HG02798 (cell line): ENCODE results near the gene PSEN2.
A peak's percentile ranks its signal among the peaks of the same experiment; 100 is the strongest.
"Not testable (repeated sequence)": the region's sequence is repeated elsewhere in the genome, so short reads cannot be mapped to it uniquely, and the experiment has no call there.

Experiments used
- ATAC-seq: cut with Tn5 transposase; IDR thresholded peaks from one replicate; pipeline ENCODE4 v1.9.1; 2021; ENCODE audit warnings: mild to moderate bottlenecking; ENCODE audit not compliant: unreplicated experiment, poor library complexity

The PSEN2 gene

GRCh38 chr1:226908913-226909312, 38.5 kb downstream of the PSEN2 start:
- no peak for ATAC-seq

DNA sequence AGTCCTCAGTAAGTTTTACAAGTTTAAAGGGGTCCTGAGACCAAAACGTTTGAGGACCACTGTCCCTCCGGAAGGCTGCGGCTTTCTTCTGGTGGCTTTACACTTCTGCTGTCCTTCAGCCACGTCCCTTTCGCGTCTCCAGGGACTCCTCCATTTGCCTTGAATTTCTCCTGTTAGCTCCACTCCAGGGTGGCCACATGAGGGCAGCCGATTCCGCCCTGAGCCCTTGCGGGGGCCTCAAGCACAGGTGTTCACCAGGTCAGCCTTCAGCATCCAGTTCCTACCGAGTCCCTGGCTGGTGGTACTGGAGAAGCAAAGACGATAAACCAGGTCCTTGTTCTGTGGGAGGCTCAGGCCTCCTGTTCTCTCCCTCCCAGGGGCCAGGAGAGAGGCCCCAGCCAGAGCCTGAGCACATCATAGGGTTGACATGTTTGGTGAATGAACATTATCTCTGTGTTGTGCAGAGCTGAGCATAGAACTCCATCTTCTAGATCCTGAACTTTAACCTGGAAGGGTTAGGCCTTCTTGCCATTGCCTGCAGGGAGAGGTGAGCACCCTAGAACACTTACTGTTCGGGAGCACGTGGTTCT, 42.3 kb downstream of the PSEN2 start:
- ATAC-seq, result peak; percentile 59

GRCh38 chr1:226915672-226915995, 45.2 kb downstream of the PSEN2 start:
- no peak for ATAC-seq

GRCh38 chr1:226916497-226916896, 46.1 kb downstream of the PSEN2 start:
- ATAC-seq, result no peak

GRCh38 chr1:226919587-226919986, 49.2 kb downstream of the PSEN2 start:
- no peak for ATAC-seq

- no peak for ATAC-seq
These were observed 49.6 kb downstream of the PSEN2 start for GRCh38 chr1:226919995-226920394.

- no peak for ATAC-seq
These were observed 50.1 kb downstream of the PSEN2 start for GRCh38 chr1:226920446-226920894.

DNA sequence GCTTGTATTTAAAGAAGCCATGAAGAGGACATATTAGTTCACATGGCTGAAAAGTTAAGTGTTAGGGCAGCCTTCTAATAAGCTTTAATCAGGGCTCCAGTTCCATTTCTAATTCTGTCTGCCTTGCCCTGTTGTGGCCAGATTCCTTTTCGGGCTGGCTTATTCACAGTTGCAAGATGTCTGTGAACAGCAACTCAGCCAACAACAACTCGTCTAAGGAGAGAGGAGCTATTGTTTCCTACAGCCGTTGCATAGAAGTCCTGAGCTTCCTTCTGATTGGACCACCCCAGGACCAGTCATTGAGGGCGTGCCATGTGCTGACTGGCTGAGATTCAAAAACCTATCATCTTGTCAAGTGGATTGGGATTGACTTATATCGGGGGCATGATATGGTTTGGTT, 51.1 kb downstream of the PSEN2 start:
- no peak for ATAC-seq

DNA sequence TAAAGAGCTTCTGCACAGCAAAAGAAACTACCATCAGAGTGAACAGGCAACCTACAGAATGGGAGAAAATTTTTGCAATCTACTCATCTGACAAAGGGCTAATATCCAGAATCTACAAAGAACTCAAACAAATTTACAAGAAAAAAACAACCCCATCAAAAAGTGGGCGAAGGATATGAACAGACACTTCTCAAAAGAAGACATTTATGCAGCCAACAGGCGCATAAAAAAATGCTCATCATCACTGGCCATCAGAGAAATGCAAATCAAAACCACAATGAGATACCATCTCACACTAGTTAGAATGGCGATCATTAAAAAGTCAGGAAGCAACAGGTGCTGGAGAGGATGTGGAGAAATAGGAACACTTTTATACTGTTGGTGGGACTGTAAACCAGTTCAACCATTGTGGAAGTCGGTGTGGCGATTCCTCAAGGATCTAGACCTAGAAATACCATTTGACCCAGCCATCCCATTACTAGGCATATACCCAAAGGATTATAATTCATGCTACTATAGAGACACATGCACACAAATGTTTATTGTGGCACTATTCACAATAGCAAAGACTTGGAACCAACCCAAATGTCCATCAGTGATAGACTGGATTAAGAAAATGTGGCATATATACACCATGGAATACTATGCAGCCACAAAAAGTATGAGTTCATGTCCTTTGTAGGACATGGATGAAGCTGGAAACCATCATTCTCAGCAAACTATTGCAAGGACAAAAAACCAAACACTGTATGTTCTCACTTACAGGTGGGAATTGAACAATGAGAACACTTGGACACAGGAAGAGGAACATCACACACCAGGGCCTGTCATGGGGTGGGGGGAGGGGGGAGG, 59.1 kb downstream of the PSEN2 start:
- not testable (repeated sequence) for ATAC-seq

DNA sequence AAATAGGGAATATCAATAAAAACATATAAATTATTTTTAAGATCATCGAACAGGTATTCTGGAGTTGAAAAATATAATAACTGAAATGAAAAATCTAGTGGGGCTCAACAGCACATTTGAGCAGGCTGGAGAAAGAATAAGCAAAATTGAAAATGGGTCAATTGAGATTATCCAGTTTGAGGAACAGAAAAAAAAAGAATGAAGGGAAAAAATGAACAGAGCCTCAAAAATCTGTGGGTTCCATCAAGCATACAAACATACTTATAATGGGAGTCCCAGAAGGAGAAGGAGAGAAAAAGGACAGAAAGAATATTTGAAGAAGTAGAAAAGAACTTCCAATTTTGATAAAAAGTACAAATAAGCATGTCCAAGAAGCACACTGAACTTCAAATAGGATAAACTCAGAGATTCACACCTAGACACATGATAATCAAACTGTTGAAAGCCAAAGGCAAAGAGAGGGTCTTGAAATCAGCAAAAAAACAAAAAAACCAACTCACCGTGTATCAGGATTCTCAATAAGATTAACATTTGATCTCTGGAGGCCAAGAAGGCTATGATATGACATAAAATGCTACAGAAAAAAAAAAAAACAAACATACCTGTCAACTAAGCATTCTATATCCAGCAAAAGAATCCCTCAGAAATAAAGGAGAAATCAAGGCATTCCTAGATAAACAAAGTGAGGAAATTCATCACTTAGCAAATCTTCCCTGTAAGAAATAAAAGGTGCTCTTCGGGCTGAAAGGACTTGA, 64.2 kb downstream of the PSEN2 start:
- no peak for ATAC-seq

GRCh38 chr1:226937940-226938725, 67.7 kb downstream of the PSEN2 start:
- ATAC-seq, result no peak

DNA sequence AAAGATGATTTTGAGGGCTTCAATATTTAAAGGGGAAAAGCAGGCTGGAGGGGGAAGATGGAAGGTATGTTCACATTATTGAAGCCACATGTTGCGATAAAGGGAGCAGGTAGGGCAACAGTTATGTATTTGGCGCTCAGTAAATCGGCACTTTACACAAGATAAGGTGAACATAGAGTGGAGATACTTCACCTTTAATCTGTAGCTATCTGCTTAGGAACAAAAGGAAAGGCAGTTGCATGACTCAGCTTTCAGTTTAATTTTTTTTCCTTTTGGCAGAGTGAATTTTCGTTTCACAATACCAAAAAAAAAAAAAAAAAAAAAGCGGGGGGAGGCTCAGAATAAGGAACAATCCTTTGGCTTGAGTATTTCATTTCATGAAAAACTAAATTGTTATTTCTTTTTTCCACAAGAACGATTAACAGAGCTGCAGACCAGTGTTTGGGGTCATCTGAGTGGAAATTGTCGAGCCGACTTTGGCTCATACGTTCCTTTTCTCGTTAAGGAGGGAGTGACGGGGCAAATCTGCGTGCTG, 68.6 kb downstream of the PSEN2 start:
- ATAC-seq, result no peak

- peak; percentile 31 for ATAC-seq
These were observed 69.1 kb downstream of the PSEN2 start for GRCh38 chr1:226939438-226940028.

DNA sequence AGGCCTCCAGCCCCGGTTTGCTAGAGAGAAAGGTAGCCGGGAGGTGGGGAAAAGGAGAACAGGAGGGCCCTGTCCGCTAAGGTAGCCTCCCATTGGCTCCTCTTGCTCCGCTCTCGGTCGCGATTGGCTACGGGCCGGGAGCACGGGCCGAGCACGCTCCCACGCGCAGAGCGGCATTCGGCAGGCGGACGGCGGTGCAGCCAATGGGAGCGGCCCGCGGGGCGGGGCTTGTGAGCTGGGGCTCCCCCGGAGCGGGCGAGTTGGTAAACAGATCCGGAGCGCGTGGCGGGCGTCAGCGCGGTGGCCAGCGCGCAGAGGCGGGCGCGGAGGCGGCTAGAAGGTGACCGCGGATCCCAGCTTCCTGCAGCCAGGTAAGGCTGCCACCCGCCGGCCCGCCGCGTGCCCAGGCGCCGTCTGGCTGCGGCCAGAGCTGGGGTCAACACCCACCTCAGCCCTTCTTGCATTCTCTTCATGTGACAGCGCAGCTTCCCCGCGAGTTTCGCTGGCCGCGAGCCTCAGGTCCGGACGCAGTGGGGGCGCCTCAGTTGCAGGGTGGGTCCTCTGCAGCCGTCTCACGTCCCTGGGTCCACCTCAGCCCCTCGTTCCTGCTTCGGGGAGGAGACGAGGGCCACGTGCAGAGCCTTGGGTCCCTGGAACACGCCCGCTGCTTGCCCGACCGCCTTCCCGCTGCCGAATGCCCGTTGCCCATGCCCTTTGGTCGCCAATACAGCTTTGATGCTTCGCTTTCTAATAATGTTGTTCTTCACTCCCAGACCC, 69.8 kb downstream of the PSEN2 start, which contains the start of gene COQ8A:
TSS of gene COQ8A (plus strand) at position 266 of the 777 bp plus-strand sequence. CDS start 21,092 bp downstream, outside the sequence.
- peak; percentile 96 for ATAC-seq

DNA sequence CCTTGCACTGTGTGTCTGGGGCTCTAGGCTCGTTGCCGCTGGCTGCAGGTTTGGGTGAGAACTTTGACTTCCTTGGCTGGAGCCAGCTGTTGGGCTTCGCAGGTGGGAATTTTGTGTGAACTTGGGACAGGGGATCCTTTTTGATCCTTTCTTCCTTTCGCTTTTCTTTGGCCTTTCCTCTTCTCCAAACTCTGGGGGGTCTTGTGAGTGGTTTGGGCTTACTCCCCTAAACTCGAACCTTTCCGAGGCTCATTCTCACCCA, 70.3 kb downstream of the PSEN2 start:
- no peak for ATAC-seq

DNA sequence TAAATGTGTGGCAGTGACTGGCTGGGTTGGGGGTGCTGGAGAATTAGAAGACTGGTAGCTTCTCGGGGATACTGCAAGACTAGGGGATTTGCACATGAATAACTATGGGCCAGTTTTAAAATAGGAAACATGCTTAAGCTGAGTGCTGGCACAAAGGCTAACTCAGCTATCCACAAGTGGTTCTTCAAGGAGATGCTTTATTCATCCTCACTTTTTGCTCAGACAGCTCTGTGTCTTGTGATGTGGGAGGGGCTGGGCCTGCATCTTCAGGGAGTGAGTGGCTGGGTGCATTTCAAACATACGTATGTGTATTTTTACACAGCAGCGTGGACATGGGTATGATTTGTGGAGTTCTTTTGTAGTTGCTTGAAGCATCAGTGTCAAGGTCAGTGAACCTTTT, 72.0 kb downstream of the PSEN2 start:
- no peak for ATAC-seq

GRCh38 chr1:226943156-226943555, 72.7 kb downstream of the PSEN2 start:
- ATAC-seq, result no peak

DNA sequence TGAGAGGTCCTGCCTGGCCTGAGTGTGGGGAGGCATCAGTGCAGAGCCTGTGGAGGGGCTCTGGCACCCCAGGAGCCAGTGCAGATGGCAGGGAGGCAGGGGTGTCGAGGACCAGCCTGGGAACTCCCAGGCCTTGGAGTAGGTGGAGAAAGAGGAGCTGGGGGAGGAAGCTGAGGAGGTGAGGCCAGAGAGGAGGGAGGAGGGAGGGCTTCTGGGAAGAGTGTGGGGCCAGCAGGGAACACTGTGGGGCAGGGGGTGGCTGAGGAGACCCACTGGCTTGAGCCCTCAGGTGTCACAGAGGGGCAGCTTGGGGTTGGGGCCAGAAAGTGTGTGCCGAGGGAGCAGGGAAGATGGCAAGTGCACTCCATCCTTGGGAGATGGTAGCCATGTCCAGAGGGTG, 73.5 kb downstream of the PSEN2 start:
- no peak for ATAC-seq
